Heart right ventricle (tissue), 16 donors: ENCODE measurements around the gene KIF3C. TPM values are rescaled to one million over a fixed set of nuclear protein-coding genes. Genes with fewer than 3 reads are reported as not detected.
"Not testable (repeated sequence)": the region's sequence is repeated elsewhere in the genome, so short reads cannot be mapped to it uniquely, and the experiment has no call there.

Experiments used
- ATAC-seq, 8 donors: fragments of 200-7000 bp; cut with Tn5 transposase; one replicate each; pipeline ENCODE4 v1.9.1; 2020; ENCODE audit warnings: mild to moderate bottlenecking in 8 of 8, moderate library complexity in 8 of 8, moderate number of reproducible peaks in 1 of 8
- DNase-seq, 2 donors: peaks; one replicate each; pipeline ENCODE4 v3.0.0-alpha.2; 2020
- H3K27ac ChIP-seq, 10 donors: fragments of 200-600 bp; sonication (generic) in 2 of 10; one replicate each; pipeline versions ENCODE4 v1.5.0 to v1.8.0; 2020 to 2022; ENCODE audit warnings: mild to moderate bottlenecking in 3 of 10
- H3K27me3 ChIP-seq, 7 donors: fragments of 200-600 bp; one replicate each; pipeline ENCODE4 v1.8.0; 2021 to 2022; ENCODE audit warnings: mild to moderate bottlenecking in 2 of 7
- H3K36me3 ChIP-seq, 9 donors: fragments of 200-600 bp; sonication (generic) in 1 of 9; one replicate each; pipeline versions ENCODE4 v1.5.0 to v1.8.0; 2020 to 2022; ENCODE audit warnings: mild to moderate bottlenecking in 2 of 9
- H3K4me1 ChIP-seq, 9 donors: fragments of 200-600 bp; sonication (generic) in 1 of 9; one replicate each; pipeline versions ENCODE4 v1.5.0 to v1.8.0; 2020 to 2022; ENCODE audit warnings: mild to moderate bottlenecking in 4 of 9
- H3K4me3 ChIP-seq, 10 donors: fragments of 200-600 bp; sonication (generic) in 2 of 10; one replicate each; pipeline versions ENCODE4 v1.5.0 to v1.8.0; 2020 to 2022; ENCODE audit warnings: mild to moderate bottlenecking in 7 of 10, moderate library complexity in 2 of 10
- H3K9me3 ChIP-seq, 11 donors: fragments of 200-600 bp in 10 of 11; sonication (generic) in 2 of 11; one replicate each; pipeline versions ENCODE4 v1.5.0 to v1.8.0; 2013 to 2022; ENCODE audit warnings: mild to moderate bottlenecking in 2 of 11, control low read depth in 1 of 11, moderate library complexity in 1 of 11
- CTCF ChIP-seq, 9 donors: fragments of 200-600 bp; sonication (generic) in 2 of 9; IDR thresholded peaks; one replicate each; pipeline versions ENCODE4 v1.5.0 to v1.8.0; 2021 to 2022; ENCODE audit warnings: antibody characterized with exemption in 9 of 9, mild to moderate bottlenecking in 5 of 9, moderate library complexity in 1 of 9
- WGBS, 2 donors: extraction: QIAGEN DNeasy Blood & Tissue Kit; methylation state at CpG; one replicate each; pipeline ENCODE4 v1.1.7; 2013; ENCODE audit warnings: inconsistent platforms in 1 of 2; 5-methylcytosine and 5-hydroxymethylcytosine counted together
- intact Hi-C, 10 donors: fragments of 100-400 bp; cut with DNase I; formaldehyde crosslinking; loops; one replicate each; pipeline versions ENCODE4 v1.11.1 to v1.14.2; 2022
- polyA plus RNA-seq, 2 donors: library from polyadenylated mRNA; stranded (reverse); fragments of 200-250 nt; gene quantifications; one replicate each; pipeline ENCODE4 v1.2.3, GENCODE V29; 2013
- total RNA-seq, 10 donors: library from RNA; stranded (reverse); fragmentation: NEBNext Ultra II Directional in 3 of 10; extraction: Animal tissue kit (Norgen Biotek cat#: 25700) in 3 of 10; gene quantifications; one replicate each; pipeline versions ENCODE4 v1.2.1 to v1.2.4, GENCODE V29; 2021 to 2023
- donor health status: Arrhythmogenic right ventricular cardiomyopathy.
- donor health status: ischemic (EF 13 %, LVEDD 7.1; RV severe dilation, severe dysfunction).
- donor health status: healthy with polysubstance abuse.
- donor health status: DM: no; HTN: yes; CAD: no.
- donor health status: DM: no; HTN: no; CAD: no.
- donor health status: ischemic (EF 25% LVEDD 6.9; RV normal size, moderate dysfunction).
- donor health status: ischemic (EF 25% LVEDD 5.7; RV mildly dilated, moderate dysfunction).
- donor health status: healthy.
- donor health status: DM: yes; HTN: yes; CAD: no.
- donor health status: Ischemic cardiomyopathy.
- donor health status: ischemic (EF 35%, LVEDD 5.7; RV mildly dilated, moderate dysfunction).
- donor health status: nonischemic (EF 11% LVEDD 7.7; RV severe dilation, severe dysfunction).
- donor health status: DM: yes; HTN: yes; CAD: no.
- donor health status: PGD.
- donor health status: ischemic (EF 29% LVEDD 5.4; RV normal size, mild dysfunction).
- donor health status: nonischemic (EF 23%, LVEDD 6.1; RV moderate dilation, normal function).

The KIF3C gene
- total and polyA plus RNA-seq, 12 donors = 1.1 to 4.2 (median 2.4) TPM

GRCh38 chr2:26002632-26003310, 20.5 kb upstream of the KIF3C start:
- no peaks in the 10 kb centered on the region for H3K36me3 ChIP-seq

GRCh38 chr2:26001743-26002351, 19.6 kb upstream of the KIF3C start:
- DNase-seq (peak; percentile 57 to 69), ATAC-seq (peak; percentile 45 to 88 (median 72))
- Histone ChIP-seq H3K9me3 (no peaks in the 10 kb centered on the region), H3K27me3 (no peaks in the 10 kb centered on the region), H3K27ac (peak overlapping the region in 4 of 10 donors; percentile 10 to 87 (median 40)), H3K4me1 (peaks cover 8 to 55% (median 13%) of the 10 kb centered on the region in 9 donors), H3K4me3 (no peak overlapping the region), H3K36me3 (no peaks in the 10 kb centered on the region)
- intact Hi-C loops = no loop called here
- no peak for TF ChIP-seq CTCF (IDR thresholded peaks at IDR 0.05)
- WGBS, 2 donors = 8 to 9% methylated on average over 4 of the region's 4 CpGs

More at GRCh38 chr2:26002632-26003310, 20.5 kb upstream of the KIF3C start:
- DNase-seq (no peak), ATAC-seq (peak; percentile 37 to 72 (median 57))
- intact Hi-C loops = no loop called here
- WGBS, 2 donors = 81 to 85% methylated on average over 9 of the region's 9 CpGs
- Histone ChIP-seq H3K27me3 (no peaks in the 10 kb centered on the region), H3K9me3 (no peaks in the 10 kb centered on the region), H3K4me3 (no peak overlapping the region), H3K4me1 (peaks cover 8 to 58% (median 13%) of the 10 kb centered on the region in 9 donors), H3K27ac (peak overlapping the region in 5 of 10 donors; percentile 8 to 87 (median 19))
- no peak for TF ChIP-seq CTCF (IDR thresholded peaks at IDR 0.05)

GRCh38 chr2:26000561-26001082, 18.3 kb upstream of the KIF3C start:
- TF ChIP-seq CTCF (IDR thresholded peaks at IDR 0.05) = no peak
- peak in 3 of 8 donors; percentile 39 to 49 (median 39) for ATAC-seq
- intact Hi-C loops = no loop called here
- peaks cover 8 to 52% (median 13%) of the 10 kb centered on the region in 9 donors for H3K4me1 ChIP-seq
- no peak for DNase-seq
- 59 to 67% methylated on average over 5 of the region's 5 CpGs for WGBS, 2 donors
- no peak overlapping the region for H3K4me3 ChIP-seq
- H3K9me3 ChIP-seq = no peaks in the 10 kb centered on the region
- H3K36me3 ChIP-seq = no peaks in the 10 kb centered on the region
- no peaks in the 10 kb centered on the region for H3K27me3 ChIP-seq
- H3K27ac ChIP-seq = peak overlapping the region in 1 of 10 donors; percentile 87

- 86 to 89% methylated on average over 7 of the region's 7 CpGs for WGBS, 2 donors
- H3K27me3 ChIP-seq, ATAC-seq, H3K9me3 ChIP-seq, DNase-seq, H3K27ac ChIP-seq, H3K4me3 ChIP-seq, H3K36me3 ChIP-seq: not testable (repeated sequence)
- H3K4me1 ChIP-seq = peaks cover 8 to 52% (median 13%) of the 10 kb centered on the region in 9 donors
- intact Hi-C loops = loop anchor here in 2 of 10 donors (10.0 kb wide), 2 partner anchors 85 to 145 kb away; no protein-coding TSS in a partner anchor
Measured at GRCh38 chr2:25999406-25999805, 17.1 kb upstream of the KIF3C start.

- not testable (repeated sequence) for H3K27ac ChIP-seq, H3K4me3 ChIP-seq, DNase-seq, ATAC-seq, H3K9me3 ChIP-seq, H3K36me3 ChIP-seq, H3K27me3 ChIP-seq
- WGBS, 2 donors = 96 to 98% methylated on average over 13 of the region's 13 CpGs
- H3K4me1 ChIP-seq = peaks cover 8 to 52% (median 13%) of the 10 kb centered on the region in 9 donors
- intact Hi-C loops = loop anchor here in 2 of 10 donors (10.0 kb wide), 2 partner anchors 86 to 146 kb away; no protein-coding TSS in a partner anchor
Measured at GRCh38 chr2:25998816-25999383, 16.6 kb upstream of the KIF3C start.
